HG03025 (cell line): ENCODE measurements around the gene C1orf116.

Source experiments
- ATAC-seq: cut with Tn5 transposase; IDR thresholded peaks from one replicate; pipeline ENCODE4 v1.9.1; 2021; ENCODE audit warnings: mild to moderate bottlenecking, moderate library complexity; ENCODE audit not compliant: unreplicated experiment, low FRiP score

C1orf116 gene

GRCh38 chr1:207021876-207022596, 10.5 kb downstream of the C1orf116 start:
- no peak for ATAC-seq

DNA sequence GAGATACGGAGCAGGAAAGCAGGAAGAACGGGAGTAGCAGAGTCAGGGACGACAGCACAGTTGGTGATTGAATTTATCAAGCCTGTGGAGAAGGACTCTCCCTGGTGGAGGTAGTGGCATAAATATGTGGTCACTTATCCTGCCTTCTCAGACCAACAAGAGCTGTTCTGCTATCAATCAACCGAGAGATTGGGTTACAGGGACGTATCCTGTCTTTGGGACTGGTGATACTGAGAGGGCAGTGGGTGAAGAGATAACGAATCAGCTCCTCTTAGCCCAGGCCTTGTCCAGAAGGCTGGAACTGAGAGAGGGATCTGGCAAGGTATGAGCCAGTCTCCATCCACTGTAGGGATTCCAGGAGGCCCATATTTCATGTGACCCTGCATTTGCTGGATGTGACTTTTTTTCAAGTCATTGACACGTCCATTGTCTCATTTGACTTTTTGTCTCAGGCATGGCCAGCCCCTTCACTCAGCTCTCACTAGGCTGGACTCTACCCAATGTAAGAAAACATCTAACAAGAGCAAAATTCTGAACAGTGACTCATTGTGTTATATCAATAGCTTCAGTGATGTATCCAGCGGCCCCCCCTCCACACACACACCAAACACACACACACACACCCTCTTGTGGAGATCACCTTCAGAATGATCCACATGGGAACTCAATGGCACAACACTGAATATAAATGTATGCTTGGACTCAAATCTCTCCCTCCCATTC, 11.3 kb downstream of the C1orf116 start:
- no peak for ATAC-seq

DNA sequence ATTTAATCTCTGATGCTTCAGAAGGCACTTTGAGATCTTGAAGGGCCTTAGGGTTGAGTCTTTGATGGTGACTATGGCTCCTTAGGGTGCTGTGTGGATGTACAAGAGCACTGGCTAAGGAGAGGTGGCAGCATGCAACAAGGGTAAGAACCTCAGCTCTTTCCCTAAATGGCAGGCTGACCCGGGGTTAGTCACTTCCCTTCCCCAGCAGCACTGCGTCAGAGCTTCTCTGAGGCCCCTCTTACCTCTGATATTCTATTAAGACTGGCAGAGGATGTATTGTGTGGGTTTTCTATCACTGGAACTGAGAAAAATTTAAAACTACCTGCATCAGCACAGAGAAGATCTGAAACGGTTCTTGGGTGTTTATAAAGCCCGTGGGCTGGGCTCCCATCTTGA, 11.8 kb downstream of the C1orf116 start:
- ATAC-seq = no peak

DNA sequence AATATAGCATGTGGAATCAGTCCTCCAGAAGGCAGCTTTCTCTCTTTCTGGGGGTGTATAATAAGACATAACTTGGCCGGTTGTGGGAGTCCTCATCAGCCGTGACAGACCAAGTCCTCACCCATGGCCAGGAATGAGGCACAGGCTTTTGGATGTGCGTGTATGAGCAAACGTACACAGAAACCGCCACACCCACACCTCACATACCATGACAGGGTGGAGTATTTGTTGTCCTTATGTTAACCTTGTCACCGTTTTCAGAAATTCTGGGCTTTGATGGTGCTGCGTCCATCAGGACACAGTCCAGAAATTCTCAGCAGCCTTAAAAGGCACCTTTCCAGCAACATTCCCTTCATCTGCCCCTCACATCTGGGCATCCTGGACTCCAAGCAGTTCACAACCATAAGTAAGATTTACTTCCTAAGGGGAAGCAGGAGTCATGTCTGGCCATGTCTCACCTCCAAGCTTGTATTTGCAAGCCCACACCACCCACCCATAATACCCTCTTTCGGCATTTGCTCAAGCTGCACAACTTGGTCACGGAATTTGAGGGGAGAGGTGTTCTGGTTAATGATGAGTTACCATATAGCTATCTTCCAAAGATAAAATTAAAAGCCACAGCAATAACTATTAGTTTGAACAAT, 12.4 kb downstream of the C1orf116 start:
- no peak for ATAC-seq

GRCh38 chr1:207019661-207020060, 12.9 kb downstream of the C1orf116 start:
- ATAC-seq = no peak

- ATAC-seq = no peak
These were observed 13.4 kb downstream of the C1orf116 start for GRCh38 chr1:207019161-207019560.

DNA sequence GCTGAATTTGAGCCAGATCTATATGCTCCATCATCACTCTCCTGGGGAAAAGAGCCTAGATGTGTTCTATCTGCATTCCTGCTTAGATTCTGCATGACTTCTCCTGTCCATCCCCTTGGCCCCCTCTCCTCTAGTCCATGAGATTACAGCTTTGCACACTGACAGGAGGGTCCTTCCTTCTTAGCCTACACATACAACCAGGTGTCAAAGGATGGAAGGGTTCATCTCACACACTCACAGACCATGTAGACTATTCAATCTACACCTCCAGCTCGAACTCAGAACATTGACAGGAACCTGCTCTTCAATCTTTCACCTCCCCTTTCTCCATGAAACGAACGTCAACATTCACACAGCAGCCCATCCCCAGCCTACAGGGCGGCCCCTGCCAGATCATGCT, 13.8 kb downstream of the C1orf116 start:
- ATAC-seq = no peak

DNA sequence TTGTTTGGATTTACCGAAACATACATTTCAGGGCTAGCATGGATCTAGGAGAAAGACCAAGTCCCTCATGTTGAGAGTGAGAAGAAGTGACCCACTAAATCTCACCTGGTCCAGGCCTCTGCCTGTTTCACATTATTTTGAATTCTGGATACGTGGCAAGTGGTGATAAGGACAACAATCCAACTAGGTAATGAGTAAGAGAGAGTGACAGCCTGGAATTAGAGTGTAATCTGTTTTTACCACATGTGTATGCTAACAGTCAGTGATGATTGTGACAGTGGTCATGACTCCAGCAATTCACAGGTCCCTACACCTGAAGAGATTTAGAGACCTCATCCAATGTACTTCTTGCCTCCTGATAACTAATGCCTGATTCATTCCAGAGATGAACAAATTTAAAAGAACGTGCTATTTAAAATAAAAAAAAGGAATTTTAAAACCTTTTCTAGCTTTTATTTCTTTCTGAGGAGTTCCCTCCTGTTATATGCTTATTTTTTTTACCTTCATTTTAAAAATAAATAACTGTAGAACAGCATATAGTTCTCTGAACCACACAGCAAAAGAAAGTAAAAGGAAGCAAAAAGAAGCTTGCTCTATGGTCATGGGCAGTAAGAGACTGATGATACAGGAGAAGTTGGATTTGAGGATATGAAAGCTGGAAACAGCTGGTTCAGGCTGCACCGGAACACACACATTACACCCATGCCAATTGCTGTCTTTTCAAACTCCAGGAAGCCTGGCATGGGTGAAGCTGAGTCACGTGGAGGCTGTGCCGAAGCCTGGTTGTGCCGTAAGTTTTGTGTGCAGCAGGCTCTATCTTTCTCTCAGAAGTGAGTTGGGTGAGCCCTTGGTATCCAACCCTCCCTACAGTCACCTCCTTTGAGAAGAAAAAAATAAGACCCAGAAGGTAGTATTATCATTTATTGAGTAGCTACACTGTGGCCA, 14.7 kb downstream of the C1orf116 start:
- ATAC-seq = no peak

- no peak for ATAC-seq
These were observed 16.8 kb downstream of the C1orf116 start for GRCh38 chr1:207015791-207016190.

- ATAC-seq = no peak
These were observed 17.8 kb downstream of the C1orf116 start for GRCh38 chr1:207014728-207015127.

- ATAC-seq = no peak
These were observed 19.1 kb downstream of the C1orf116 start for GRCh38 chr1:207013321-207014085.

GRCh38 chr1:207010726-207011125, 21.8 kb downstream of the C1orf116 start:
- ATAC-seq = no peak

- no peak for ATAC-seq
These were observed 22.6 kb downstream of the C1orf116 start for GRCh38 chr1:207009945-207010344.

DNA sequence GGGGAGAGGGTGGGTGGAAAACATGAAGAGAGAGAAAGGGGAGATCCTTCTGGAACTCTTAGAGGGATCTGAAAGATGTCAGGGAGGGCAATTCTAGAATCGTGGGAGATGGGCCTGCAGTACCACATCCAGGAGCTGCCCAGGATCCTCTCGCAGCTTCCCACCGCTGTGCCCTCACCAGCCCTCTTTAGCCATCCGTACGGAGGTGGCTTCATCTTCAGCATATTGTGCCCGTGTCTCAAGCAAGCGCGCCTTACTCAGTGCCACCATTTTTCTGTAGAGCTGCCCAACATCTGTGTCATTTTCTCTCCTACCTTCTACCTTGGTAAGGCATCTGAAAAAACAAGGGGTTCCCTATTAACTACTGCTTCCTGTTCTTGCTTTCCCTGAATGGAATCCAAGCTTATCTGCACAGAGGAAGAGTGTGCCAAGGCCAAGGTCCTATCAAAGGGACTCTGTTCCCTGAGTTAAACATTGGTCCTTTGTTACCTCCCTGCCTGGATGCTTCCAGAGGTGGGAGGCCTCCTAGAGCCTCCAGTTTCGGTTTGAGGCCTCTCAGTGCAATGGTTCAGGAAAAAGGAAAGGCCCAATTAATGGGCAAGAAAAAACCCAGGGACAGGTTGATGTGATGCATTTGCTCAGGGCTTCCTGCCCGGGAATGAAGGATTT, 23.2 kb downstream of the C1orf116 start:
- no peak for ATAC-seq

GRCh38 chr1:207007352-207008033, 25.1 kb downstream of the C1orf116 start:
- ATAC-seq = no peak

DNA sequence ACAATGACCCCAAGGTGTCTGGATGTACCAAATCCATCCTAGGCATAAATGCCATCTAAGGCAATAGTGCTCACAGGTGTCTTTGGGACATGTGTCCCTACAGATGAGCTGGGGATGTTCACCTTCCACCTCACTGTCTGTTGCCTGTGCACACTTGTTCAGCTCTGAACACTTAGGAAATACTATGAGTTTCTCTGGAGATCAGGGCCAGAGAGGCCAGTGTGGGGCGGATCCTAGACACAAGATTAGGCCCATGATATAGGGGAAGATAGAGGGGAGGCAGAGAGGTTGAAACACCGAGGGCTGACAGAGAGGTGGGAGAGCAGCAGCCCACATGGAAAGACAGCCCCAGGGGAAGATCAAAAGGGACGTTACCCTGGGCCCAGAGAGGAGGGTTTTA, 25.6 kb downstream of the C1orf116 start:
- no peak for ATAC-seq

- no peak for ATAC-seq
These were observed 26.5 kb downstream of the C1orf116 start for GRCh38 chr1:207006083-207006482.

DNA sequence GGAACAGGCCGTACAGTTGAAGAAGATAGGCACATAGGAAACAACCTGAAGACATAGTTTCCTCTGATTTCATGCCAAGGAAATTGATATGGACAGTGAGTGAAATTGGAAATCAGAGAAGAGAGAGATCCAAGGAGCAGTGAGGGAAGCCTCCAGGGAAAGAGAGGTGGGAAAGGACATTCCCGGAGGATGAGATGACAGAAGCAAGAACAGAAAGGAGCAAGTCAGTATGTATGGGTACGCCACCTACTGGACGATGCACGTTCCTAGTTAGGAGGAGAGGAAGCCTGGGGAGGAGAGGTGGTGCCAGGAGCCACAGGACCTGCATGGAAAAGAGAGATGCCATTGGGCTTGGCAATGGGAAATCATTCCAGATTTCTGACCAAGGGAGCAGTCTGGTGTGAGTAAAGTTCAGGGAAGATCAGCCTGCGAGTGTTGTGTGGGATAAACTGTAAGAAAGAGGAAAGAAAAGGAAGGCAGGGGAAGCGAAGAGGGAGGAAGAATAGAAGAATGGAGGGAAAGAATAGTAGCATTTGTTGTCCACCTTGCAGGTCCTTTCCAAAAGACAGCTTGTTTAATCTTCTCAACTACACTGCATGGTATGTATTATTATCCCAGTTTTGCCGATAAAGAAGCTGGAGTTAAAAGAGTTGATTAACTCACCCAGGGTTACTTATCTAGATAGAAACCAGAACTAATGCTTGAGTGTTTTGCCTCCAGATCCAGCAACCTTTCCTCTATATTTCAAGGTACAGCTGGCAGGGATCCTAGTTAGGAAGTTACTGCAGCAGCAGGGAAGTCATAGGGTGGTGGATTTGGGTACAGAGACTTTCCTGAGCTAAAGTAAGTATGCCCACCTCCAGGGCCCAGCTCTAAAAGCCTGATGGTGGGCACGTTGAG, 27.4 kb downstream of the C1orf116 start:
- no peak for ATAC-seq
